Karpas-422 (cell line): ENCODE results near the gene MRPS12. TPM values are rescaled to one million over a fixed set of nuclear protein-coding genes. Genes with fewer than 3 reads are reported as not detected.
"Not testable (repeated sequence)": the region's sequence is repeated elsewhere in the genome, so short reads cannot be mapped to it uniquely, and the experiment has no call there.

Source experiments
- DNase-seq: peaks from one replicate; pipeline ENCODE4 v3.0.0-alpha.2; 2015
- H2AFZ ChIP-seq: fragments of 200-600 bp; sonication (generic); 2 replicates; pipeline ENCODE4 v1.6.1; 2014; ENCODE audit warnings: antibody characterized with exemption, low read length, mixed read lengths
- H3K27ac ChIP-seq: fragments of 200-600 bp; sonication (generic); 2 replicates; pipeline ENCODE4 v1.5.1; 2014; ENCODE audit warnings: mild to moderate bottlenecking, low read length, moderate library complexity
- H3K27me3 ChIP-seq: fragments of 200-600 bp; sonication (generic); 2 replicates; pipeline ENCODE4 v1.6.1; 2014; ENCODE audit warnings: low read length, mixed read lengths
- H3K36me3 ChIP-seq: fragments of 200-600 bp; sonication (generic); 2 replicates; pipeline ENCODE4 v1.6.1; 2014; ENCODE audit warnings: low read length, mixed read lengths; ENCODE audit not compliant: insufficient read depth
- H3K4me1 ChIP-seq: fragments of 200-600 bp; sonication (generic); 2 replicates; pipeline ENCODE4 v1.6.1; 2014; ENCODE audit warnings: mild to moderate bottlenecking, low read length, mixed read lengths
- H3K4me2 ChIP-seq: fragments of 200-600 bp; sonication (generic); 2 replicates; pipeline ENCODE4 v1.6.1; 2014; ENCODE audit warnings: low read length, low read depth, mild to moderate bottlenecking; ENCODE audit not compliant: poor library complexity, severe bottlenecking
- H3K4me3 ChIP-seq: fragments of 200-600 bp; sonication (generic); 2 replicates; pipeline ENCODE4 v1.5.1; 2014; ENCODE audit warnings: mild to moderate bottlenecking, antibody characterized with exemption, low read length, mixed read lengths
- H3K79me2 ChIP-seq: fragments of 200-600 bp; sonication (generic); 2 replicates; pipeline ENCODE4 v1.6.1; 2014; ENCODE audit warnings: mild to moderate bottlenecking, low read length, mixed read lengths
- H3K9ac ChIP-seq: fragments of 200-600 bp; sonication (generic); 2 replicates; pipeline ENCODE4 v1.6.0; 2014; ENCODE audit warnings: low read length
- H3K9me2 ChIP-seq: fragments of 200-600 bp; sonication (generic), shearing (Covaris generic); replicated peaks from 2 replicates; pipeline ENCODE4 v1.6.0; 2014; ENCODE audit warnings: mild to moderate bottlenecking, low read length, moderate library complexity; ENCODE audit not compliant: insufficient read depth
- H3K9me3 ChIP-seq: fragments of 300-700, 200-600 bp; sonication (generic); 2 replicates; pipeline ENCODE4 v1.6.1; 2014; ENCODE audit warnings: low read length, mixed read lengths
- H4K20me1 ChIP-seq: fragments of 200-600 bp; sonication (generic); 2 replicates; pipeline ENCODE4 v1.6.1; 2014; ENCODE audit warnings: mild to moderate bottlenecking, antibody characterized with exemption, low read length, low read depth; ENCODE audit not compliant: insufficient read depth
- total RNA-seq: library from RNA; depleted of rRNA; stranded (reverse); fragments of >200 nt; shearing (Covaris generic); gene quantifications from 2 replicates; pipeline ENCODE4 v1.2.3, GENCODE V29; 2014; ENCODE audit warnings: low replicate concordance

The MRPS12 gene
- total RNA-seq, 1 experiment from 2014 or later: 46.7 TPM

GRCh38 chr19:38932425-38933179 lies 1.9 kb downstream of the MRPS12 start:
- Histone ChIP-seq H4K20me1 (peaks cover 5% of the 10 kb centered on the region; the same call in 1 of the 2 replicates), H2AFZ (no peak overlapping the region), H3K4me3 (no peak overlapping the region), H3K9me3 (no peaks in the 10 kb centered on the region), H3K9me2 (no peaks in the 10 kb centered on the region), H3K79me2 (peaks cover 40% of the 10 kb centered on the region), H3K36me3 (peaks cover 18% of the 10 kb centered on the region), H3K27me3 (no peaks in the 10 kb centered on the region), H3K27ac (no peak overlapping the region), H3K9ac (no peak overlapping the region), H3K4me2 (no peak overlapping the region), H3K4me1 (peaks cover 16% of the 10 kb centered on the region)
- peak; percentile 73 for DNase-seq

GRCh38 chr19:38933544-38933943 lies 2.8 kb downstream of the MRPS12 start:
- Histone ChIP-seq H4K20me1 (peaks cover 5% of the 10 kb centered on the region; the same call in 1 of the 2 replicates), H3K4me3 (no peak overlapping the region), H3K4me2 (no peak overlapping the region), H3K9me3 (no peaks in the 10 kb centered on the region), H3K9ac (no peak overlapping the region), H3K27ac (no peak overlapping the region), H3K9me2 (no peaks in the 10 kb centered on the region), H3K27me3 (no peaks in the 10 kb centered on the region), H2AFZ (no peak overlapping the region), H3K36me3 (peaks cover 18% of the 10 kb centered on the region), H3K79me2 (peaks cover 31% of the 10 kb centered on the region), H3K4me1 (peaks cover 16% of the 10 kb centered on the region)
- DNase-seq: no peak

GRCh38 chr19:38939957-38940356 lies 9.2 kb downstream of the MRPS12 start:
- no peaks in the 10 kb centered on the region for H3K27me3 ChIP-seq
- DNase-seq: no peak
- no peak overlapping the region for H2AFZ ChIP-seq
- H3K36me3 ChIP-seq: no peaks in the 10 kb centered on the region
- H3K79me2 ChIP-seq: no peaks in the 10 kb centered on the region
- no peaks in the 10 kb centered on the region for H3K9me2 ChIP-seq
- no peak overlapping the region for H3K4me2 ChIP-seq
- no peak overlapping the region for H3K27ac ChIP-seq
- no peaks in the 10 kb centered on the region for H3K9me3 ChIP-seq
- H3K9ac ChIP-seq: no peak overlapping the region
- H3K4me1 ChIP-seq: no peaks in the 10 kb centered on the region
- no peaks in the 10 kb centered on the region for H4K20me1 ChIP-seq
- H3K4me3 ChIP-seq: no peak overlapping the region

- H3K27me3 ChIP-seq, H3K27ac ChIP-seq, H3K79me2 ChIP-seq, H3K36me3 ChIP-seq, H2AFZ ChIP-seq, H3K4me1 ChIP-seq, H3K4me3 ChIP-seq, H3K9me3 ChIP-seq, DNase-seq, H4K20me1 ChIP-seq, H3K9me2 ChIP-seq, H3K4me2 ChIP-seq, H3K9ac ChIP-seq: not testable (repeated sequence)
These were observed 10.7 kb downstream of the MRPS12 start for GRCh38 chr19:38941466-38941865.

- H3K36me3 ChIP-seq: no peaks in the 10 kb centered on the region
- no peak for DNase-seq
- no peaks in the 10 kb centered on the region for H3K4me1 ChIP-seq
- H3K79me2 ChIP-seq: no peaks in the 10 kb centered on the region
- H3K4me3 ChIP-seq: no peak overlapping the region
- H2AFZ ChIP-seq: no peak overlapping the region
- H3K9ac ChIP-seq: no peak overlapping the region
- H3K27ac ChIP-seq: no peak overlapping the region
- H3K27me3 ChIP-seq: no peaks in the 10 kb centered on the region
- no peak overlapping the region for H3K4me2 ChIP-seq
- no peaks in the 10 kb centered on the region for H4K20me1 ChIP-seq
- H3K9me3 ChIP-seq: no peaks in the 10 kb centered on the region
- no peaks in the 10 kb centered on the region for H3K9me2 ChIP-seq
These were observed 11.2 kb downstream of the MRPS12 start for GRCh38 chr19:38941979-38942378.

- H3K79me2 ChIP-seq: no peaks in the 10 kb centered on the region
- H3K4me2 ChIP-seq: no peak overlapping the region
- no peak overlapping the region for H3K9ac ChIP-seq
- no peaks in the 10 kb centered on the region for H3K36me3 ChIP-seq
- no peaks in the 10 kb centered on the region for H3K9me2 ChIP-seq
- no peaks in the 10 kb centered on the region for H3K27me3 ChIP-seq
- DNase-seq: no peak
- no peak overlapping the region for H3K4me3 ChIP-seq
- no peak overlapping the region for H3K27ac ChIP-seq
- H2AFZ ChIP-seq: no peak overlapping the region
- no peaks in the 10 kb centered on the region for H3K4me1 ChIP-seq
- H4K20me1 ChIP-seq: no peaks in the 10 kb centered on the region
- no peaks in the 10 kb centered on the region for H3K9me3 ChIP-seq
These were observed 11.9 kb downstream of the MRPS12 start for GRCh38 chr19:38942471-38943181.

- Histone ChIP-seq H4K20me1 (no peaks in the 10 kb centered on the region), H3K4me3 (no peak overlapping the region)
These were observed 14.3 kb downstream of the MRPS12 start for GRCh38 chr19:38944981-38945506.

GRCh38 chr19:38945562-38946228 lies 15.0 kb downstream of the MRPS12 start:
- Histone ChIP-seq H3K27me3 (no peaks in the 10 kb centered on the region), H4K20me1 (no peaks in the 10 kb centered on the region), H3K4me1 (no peaks in the 10 kb centered on the region), H3K79me2 (no peaks in the 10 kb centered on the region), H3K27ac (no peak overlapping the region), H3K9me3 (no peaks in the 10 kb centered on the region), H3K4me3 (no peak overlapping the region), H3K36me3 (no peaks in the 10 kb centered on the region), H3K9ac (no peak overlapping the region), H2AFZ (no peak overlapping the region), H3K9me2 (no peaks in the 10 kb centered on the region), H3K4me2 (no peak overlapping the region)
- peak; percentile 71 for DNase-seq

More at GRCh38 chr19:38944981-38945506, 14.3 kb downstream of the MRPS12 start:
- H3K4me1 ChIP-seq: no peaks in the 10 kb centered on the region
- H3K27ac ChIP-seq: no peak overlapping the region
- no peak overlapping the region for H2AFZ ChIP-seq
- no peaks in the 10 kb centered on the region for H3K36me3 ChIP-seq
- H3K9ac ChIP-seq: no peak overlapping the region
- H3K4me2 ChIP-seq: no peak overlapping the region
- peak; percentile 58 for DNase-seq
- no peaks in the 10 kb centered on the region for H3K9me2 ChIP-seq
- no peaks in the 10 kb centered on the region for H3K27me3 ChIP-seq
- H3K79me2 ChIP-seq: no peaks in the 10 kb centered on the region
- H3K9me3 ChIP-seq: no peaks in the 10 kb centered on the region
